B cell (primary cell): ENCODE results near the gene ERVH48-1. TPM values are rescaled to one million over a fixed set of nuclear protein-coding genes. Genes with fewer than 3 reads are reported as not detected.
"Not testable (repeated sequence)": the region's sequence is repeated elsewhere in the genome, so short reads cannot be mapped to it uniquely, and the experiment has no call there.

Experiments used
- ATAC-seq: fragments of 200-7000 bp; cut with Tn5 transposase; one replicate; pipeline ENCODE4 v1.10.0; 2021; ENCODE audit warnings: low read depth, mild to moderate bottlenecking, moderate number of reproducible peaks, moderate library complexity
- CTCF ChIA-PET: fragments of 350-600 bp; sonication (Branson Sonifier 250); formaldehyde crosslinking; loops from one replicate; lab custom pipeline; 2021; ENCODE audit warnings: antibody characterized with exemption, inconsistent platforms; lab: Charles Lee
- POLR2A ChIA-PET: fragments of 350-600 bp; sonication (Branson Sonifier 250); formaldehyde crosslinking; loops from one replicate; lab custom pipeline; 2021; ENCODE audit warnings: antibody characterized with exemption; lab: Charles Lee
- DNase-seq: peaks from one replicate; pipeline ENCODE4 v3.0.0; 2013
- H2AFZ ChIP-seq: 2 replicates; pipeline ENCODE4 v1.6.1; 2012; ENCODE audit warnings: mild to moderate bottlenecking, low read depth, low read length; ENCODE audit not compliant: insufficient read depth, poor library complexity, severe bottlenecking
- H3K27ac ChIP-seq, 2 donors: 1 replicate in 1 of 2; 2 replicates in 1 of 2; pipeline ENCODE4 v1.5.1; 2012 to 2013; ENCODE audit warnings: low read length in 2 of 2, mild to moderate bottlenecking in 2 of 2, moderate library complexity in 1 of 2
- H3K27me3 ChIP-seq, 4 experiments: fragments of 200-600 bp in 1 of 4; sonication (generic) in 1 of 4; replicated peaks in 1 of 4; 1 replicate in 2 of 4; 2 replicates in 2 of 4; pipeline versions ENCODE4 v1.6.1 to v1.7.0; 2013 to 2016; ENCODE audit warnings: low read length in 3 of 4, mild to moderate bottlenecking in 2 of 4, mixed read lengths in 1 of 4, moderate library complexity in 1 of 4; ENCODE audit not compliant: insufficient read depth in 4 of 4, control insufficient read depth in 3 of 4; ENCODE audit errors: control extremely low read depth in 1 of 4
- H3K36me3 ChIP-seq, 2 experiments: replicated peaks in 1 of 2; 1 replicate in 1 of 2; 2 replicates in 1 of 2; pipeline versions ENCODE4 v1.6.1 to v1.7.1; 2013; ENCODE audit warnings: low read length in 1 of 2; ENCODE audit not compliant: insufficient read depth in 2 of 2, control insufficient read depth in 1 of 2; ENCODE audit errors: control extremely low read depth in 1 of 2, extremely low read depth in 1 of 2
- H3K4me1 ChIP-seq, 2 donors: fragments of 200-600 bp in 1 of 2; sonication (generic) in 1 of 2; 1 replicate in 1 of 2; 2 replicates in 1 of 2; pipeline versions ENCODE4 v1.5.1 to v1.6.1; 2013 to 2017; ENCODE audit warnings: low read length in 2 of 2; ENCODE audit not compliant: control insufficient read depth in 2 of 2, insufficient read depth in 2 of 2
- H3K4me2 ChIP-seq: replicated peaks from 2 replicates; pipeline ENCODE3; 2012; ENCODE audit warnings: mild to moderate bottlenecking, low read depth, low read length; ENCODE audit not compliant: poor library complexity, severe bottlenecking
- H3K4me3 ChIP-seq, 5 experiments: fragments of 200-600 bp in 1 of 5; sonication (generic) in 1 of 5; 1 replicate in 3 of 5; 2 replicates in 2 of 5; pipeline versions ENCODE4 v1.5.1 to v1.7.0; 2011 to 2016; ENCODE audit warnings: low read length in 4 of 5, mild to moderate bottlenecking in 4 of 5, low read depth in 2 of 5, control low read depth in 1 of 5, moderate library complexity in 1 of 5; ENCODE audit not compliant: insufficient read depth in 1 of 5; ENCODE audit errors: control extremely low read depth in 1 of 5, extremely low read depth in 1 of 5
- H3K79me2 ChIP-seq: fragments of 200-600 bp; sonication (generic); one replicate; pipeline ENCODE4 v1.6.0; 2016; ENCODE audit warnings: low read length; ENCODE audit not compliant: control insufficient read depth, insufficient read depth
- H3K9ac ChIP-seq: fragments of 200-600 bp; sonication (generic); 2 replicates; pipeline ENCODE4 v1.6.1; 2017; ENCODE audit warnings: mild to moderate bottlenecking, low read length, moderate library complexity
- H3K9me3 ChIP-seq, 3 donors: one replicate each; pipeline versions ENCODE4 v1.6.1 to v1.7.1; 2013; ENCODE audit warnings: low read length in 2 of 3; ENCODE audit not compliant: control insufficient read depth in 2 of 3, insufficient read depth in 1 of 3; ENCODE audit errors: control extremely low read depth in 1 of 3
- H4K20me1 ChIP-seq: 2 replicates; pipeline ENCODE4 v1.6.0; 2012; ENCODE audit warnings: mild to moderate bottlenecking, low read length; ENCODE audit not compliant: insufficient read depth, control insufficient read depth, poor library complexity, severe bottlenecking
- H3K27ac Mint-ChIP-seq: one replicate; pipeline ENCODE4 v1.8.0; 2021; ENCODE audit warnings: mixed read lengths
- H3K27me3 Mint-ChIP-seq: one replicate; pipeline ENCODE4 v1.8.0; 2021; ENCODE audit warnings: mixed read lengths
- H3K4me1 Mint-ChIP-seq: one replicate; pipeline ENCODE4 v1.8.0; 2021; ENCODE audit warnings: mixed read lengths
- H3K4me3 Mint-ChIP-seq: one replicate; pipeline ENCODE4 v1.8.0; 2021; ENCODE audit warnings: mixed read lengths
- H3K9me3 Mint-ChIP-seq: one replicate; pipeline ENCODE4 v1.8.0; 2022; ENCODE audit warnings: mixed read lengths; ENCODE audit not compliant: insufficient read depth
- CTCF ChIP-seq: fragments of 200-600 bp; IDR thresholded peaks from one replicate; pipeline ENCODE4 v1.8.0; 2022; ENCODE audit warnings: antibody characterized with exemption, mild to moderate bottlenecking
- EZH2 ChIP-seq: IDR thresholded peaks from 2 replicates; pipeline ENCODE4 v1.6.1; 2012; ENCODE audit warnings: borderline replicate concordance, low read depth, mild to moderate bottlenecking, moderate library complexity, low read length; ENCODE audit not compliant: insufficient read depth, poor library complexity, severe bottlenecking
- WGBS: methylation state at CpG from one replicate; pipeline ENCODE4 v1.1.5; 2013; ENCODE audit warnings: missing lambda C conversion rate; ENCODE audit not compliant: insufficient coverage; 5-methylcytosine and 5-hydroxymethylcytosine counted together
- intact Hi-C: fragments of 100-400 bp; cut with micrococcal nuclease; formaldehyde crosslinking; loops from one replicate; pipeline ENCODE4 v1.10.0; 2022
- polyA plus RNA-seq: library from polyadenylated mRNA; depleted of rRNA; stranded (reverse); fragments of >200 nt; gene quantifications from 2 replicates; pipeline ENCODE4 v1.2.3, GENCODE V29; 2012
- total RNA-seq, 2 donors: library from RNA; stranded (reverse); fragments of 120-200 nt in 1 of 2; gene quantifications; 1 replicate in 1 of 2; 2 replicates in 1 of 2; pipeline versions ENCODE4 v1.2.3 to v1.2.4, GENCODE V29; 2013 to 2022

The ERVH48-1 gene
- total and polyA plus RNA-seq, 2 donors (not counting 1 experiment from before 2014, with no cell fraction given): not detected

- Histone ChIP-seq H3K27ac (no peak overlapping the region), H3K4me1 (peaks cover under 1 to 2% of the 10 kb centered on the region in 2 donors), H3K9ac (no peak overlapping the region), H3K4me2 (no peak overlapping the region), H3K27me3 (no peaks in the 10 kb centered on the region), H3K9me3 (no peaks in the 10 kb centered on the region), H2AFZ (no peak overlapping the region), H3K79me2 (no peaks in the 10 kb centered on the region), H3K4me3 (no peak overlapping the region), H3K36me3 (no peaks in the 10 kb centered on the region), H4K20me1 (no peaks in the 10 kb centered on the region)
- no peak for TF ChIP-seq CTCF
- no peak for TF ChIP-seq EZH2
- no peak overlapping the region for H3K4me3 Mint-ChIP-seq
- ATAC-seq (no peak), DNase-seq (no peak)
- intact Hi-C loops: no loop called here
- H3K27ac Mint-ChIP-seq: no peak overlapping the region
- peaks cover 2% of the 10 kb centered on the region for H3K4me1 Mint-ChIP-seq
- ChIA-PET POLR2A (no interaction called here), CTCF (interaction anchor here (1.0 kb wide), 1 partner anchor 73 kb away, joined by 3 read pairs; no protein-coding TSS in a partner anchor)
- no peaks in the 10 kb centered on the region for H3K9me3 Mint-ChIP-seq
- no peaks in the 10 kb centered on the region for H3K27me3 Mint-ChIP-seq
- WGBS: no CpG with 5 or more reads among the region's 6 CpGs
Measured at GRCh38 chr21:42918291-42918690, 7.1 kb downstream of the ERVH48-1 start.

- POLR2A ChIA-PET: no interaction called here
- DNase-seq (no peak), ATAC-seq (no peak)
- no peak overlapping the region for H3K9ac ChIP-seq
- Mint-ChIP-seq H3K27me3 (no peaks in the 10 kb centered on the region), H3K27ac (no peak overlapping the region), H3K4me3 (no peak overlapping the region), H3K9me3 (no peaks in the 10 kb centered on the region), H3K4me1 (no peaks in the 10 kb centered on the region)
- TF ChIP-seq EZH2 (no peak), CTCF (no peak)
- CTCF ChIA-PET: no interaction called here
- H3K79me2 ChIP-seq: no peaks in the 10 kb centered on the region
- no peak overlapping the region for H3K4me2 ChIP-seq
- no peak overlapping the region for H2AFZ ChIP-seq
- no peaks in the 10 kb centered on the region for H3K27me3 ChIP-seq
- 80% methylated on average over 6 of the region's 7 CpGs for WGBS
- H3K9me3 ChIP-seq: no peaks in the 10 kb centered on the region
- H3K36me3 ChIP-seq: peaks cover 7 to 18% of the 10 kb centered on the region in 2 experiments
- H3K4me3 ChIP-seq: no peak overlapping the region
- no peak overlapping the region for H3K27ac ChIP-seq
- intact Hi-C loops: no loop called here
- H4K20me1 ChIP-seq: no peaks in the 10 kb centered on the region
- no peaks in the 10 kb centered on the region for H3K4me1 ChIP-seq
Measured at GRCh38 chr21:42913476-42913875, 12.0 kb downstream of the ERVH48-1 start.

- WGBS: 90% methylated on average over 2 of the region's 6 CpGs
- H2AFZ ChIP-seq, H3K9me3 Mint-ChIP-seq, H3K27me3 Mint-ChIP-seq, H3K4me1 ChIP-seq, CTCF ChIA-PET, H3K9me3 ChIP-seq, H3K27ac Mint-ChIP-seq, H3K9ac ChIP-seq, POLR2A ChIA-PET, H3K4me1 Mint-ChIP-seq, intact Hi-C loops, DNase-seq, H3K79me2 ChIP-seq, H3K4me2 ChIP-seq, H3K4me3 Mint-ChIP-seq, ATAC-seq, H4K20me1 ChIP-seq, H3K4me3 ChIP-seq, H3K27me3 ChIP-seq, H3K27ac ChIP-seq: not testable (repeated sequence)
- peaks cover 7 to 18% of the 10 kb centered on the region in 2 experiments for H3K36me3 ChIP-seq
Measured at GRCh38 chr21:42911920-42912319, 13.5 kb downstream of the ERVH48-1 start.
